ENCODE results near the gene TMA7. TPM values are rescaled to one million over a fixed set of nuclear protein-coding genes. Genes with fewer than 3 reads are reported as not detected.

The TMA7 gene
- total and polyA plus RNA-seq, 2 donors (not counting 3 experiments of a cell fraction or from before 2014, with no cell fraction given), result 137 to 306 TPM

GRCh38 chr3:48486952-48487351 is 46.9 kb downstream of the TMA7 start:
- H3K4me3 ChIP-seq (replicated peaks in 1 of 3; ENCODE audit: insufficient read depth in 1 of 3, low read depth in 1 of 3, low read length in 3 of 3), result no peak overlapping the region
- H3K9me1 ChIP-seq (replicated peaks; ENCODE audit: control insufficient read depth, extremely low read depth, insufficient read depth, low read length), result no peaks in the 10 kb centered on the region
- ChIA-PET CTCF (no interaction called here), POLR2A (no interaction called here)
- no peaks in the 10 kb centered on the region for H3K79me2 ChIP-seq (ENCODE audit: control insufficient read depth, insufficient read depth, low read length)
- no peak for TF ChIP-seq POLR2AphosphoS5 (IDR thresholded peaks at IDR 0.05; ENCODE audit: insufficient read depth, low read depth, low read length)
- TF ChIP-seq JUN (IDR thresholded peaks at IDR 0.05; ENCODE audit: borderline replicate concordance, insufficient read depth, insufficient read length, low read depth), result no peak
- no peak for DNase-seq (ENCODE audit: low read depth, low spot score)
- intact Hi-C loops (cut with micrococcal nuclease), result no loop called here
- H3K9me3 ChIP-seq (replicated peaks; ENCODE audit: control insufficient read depth, insufficient read depth, low read length), result no peaks in the 10 kb centered on the region
- H3K4me1 ChIP-seq (ENCODE audit: control insufficient read depth, extremely low read depth, insufficient read depth, low read length), result no peaks in the 10 kb centered on the region
- no peaks in the 10 kb centered on the region for H3K27me3 ChIP-seq (ENCODE audit: control insufficient read depth in 2 of 2, insufficient read depth in 2 of 2, low read length in 2 of 2)
- no TSS peak for BruUV-seq (replicated peaks)
- peak; percentile 55 for FAIRE-seq
- no peak overlapping the region for H3K4me2 ChIP-seq (ENCODE audit: insufficient read depth, low read length)
- H3K27ac ChIP-seq (ENCODE audit: insufficient read depth, low read depth, low read length), result no peak overlapping the region
- H3K36me3 ChIP-seq (ENCODE audit: control insufficient read depth in 2 of 2, extremely low read depth in 1 of 2, insufficient read depth in 2 of 2, low read length in 2 of 2), result peaks cover 0 to 4% of the 10 kb centered on the region in 2 experiments
- no peak overlapping the region for H3K9ac ChIP-seq (replicated peaks; ENCODE audit: extremely low read depth, insufficient read depth, low read length)
- H2AFZ ChIP-seq (ENCODE audit: low read depth, low read length), result no peak overlapping the region
- dilution Hi-C loops (cut with MboI; ENCODE audit: extremely low pct_ligation_motif_present, low sequenced_read_pairs), result no loop called here
- no peaks in the 10 kb centered on the region for H4K20me1 ChIP-seq (replicated peaks; ENCODE audit: control insufficient read depth, extremely low read depth, insufficient read depth, low read length)

DNA sequence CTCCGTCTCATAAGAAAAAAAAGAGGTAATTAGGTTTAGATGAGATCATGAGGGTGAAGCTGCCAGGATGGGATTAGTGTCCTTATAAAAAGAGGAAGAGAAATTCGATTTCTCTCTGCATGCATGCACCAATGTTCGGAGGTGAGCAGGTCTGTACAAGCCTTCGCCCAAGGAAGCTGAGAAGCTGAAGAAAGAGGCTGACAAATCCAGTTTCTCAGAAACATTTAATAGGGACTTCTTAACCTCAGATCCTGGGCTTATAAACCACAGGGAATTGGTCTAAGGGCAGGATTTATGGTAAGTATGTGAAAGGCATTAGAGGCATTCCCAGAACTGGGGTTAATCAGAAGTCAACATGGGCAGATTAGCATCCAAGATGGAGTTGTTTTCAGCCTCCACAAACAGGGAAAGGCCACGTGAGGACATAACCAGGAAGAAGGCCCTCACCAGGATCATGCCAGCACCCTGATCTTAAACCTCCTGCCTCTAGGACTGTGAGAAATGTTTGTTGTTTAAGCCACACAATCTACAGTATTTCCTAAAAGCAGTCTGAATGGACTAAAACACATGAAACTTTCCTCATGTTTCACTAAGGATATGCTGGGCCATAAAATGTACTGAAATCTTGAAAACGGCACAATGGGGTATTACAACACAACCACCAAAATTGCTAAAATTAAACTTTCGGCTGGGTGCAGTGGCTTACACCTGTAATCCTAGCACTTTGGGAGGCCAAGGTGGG is 52.6 kb downstream of the TMA7 start:
- Histone ChIP-seq H3K4me2 (ENCODE audit: insufficient read depth, low read length) (no peak overlapping the region), H3K27me3 (ENCODE audit: control insufficient read depth in 2 of 2, insufficient read depth in 2 of 2, low read length in 2 of 2) (no peaks in the 10 kb centered on the region), H4K20me1 (replicated peaks; ENCODE audit: control insufficient read depth, extremely low read depth, insufficient read depth, low read length) (no peaks in the 10 kb centered on the region), H2AFZ (ENCODE audit: low read depth, low read length) (no peak overlapping the region), H3K27ac (ENCODE audit: insufficient read depth, low read depth, low read length) (no peak overlapping the region), H3K9me1 (replicated peaks; ENCODE audit: control insufficient read depth, extremely low read depth, insufficient read depth, low read length) (no peaks in the 10 kb centered on the region), H3K9ac (replicated peaks; ENCODE audit: extremely low read depth, insufficient read depth, low read length) (no peak overlapping the region), H3K4me3 (replicated peaks in 1 of 3; ENCODE audit: insufficient read depth in 1 of 3, low read depth in 1 of 3, low read length in 3 of 3) (no peak overlapping the region), H3K9me3 (replicated peaks; ENCODE audit: control insufficient read depth, insufficient read depth, low read length) (no peaks in the 10 kb centered on the region), H3K79me2 (ENCODE audit: control insufficient read depth, insufficient read depth, low read length) (no peaks in the 10 kb centered on the region), H3K4me1 (ENCODE audit: control insufficient read depth, extremely low read depth, insufficient read depth, low read length) (no peaks in the 10 kb centered on the region), H3K36me3 (ENCODE audit: control insufficient read depth in 2 of 2, extremely low read depth in 1 of 2, insufficient read depth in 2 of 2, low read length in 2 of 2) (peaks cover 0 to 4% of the 10 kb centered on the region in 2 experiments)
- intact Hi-C loops (cut with micrococcal nuclease) (no loop called here), dilution Hi-C loops (cut with MboI; ENCODE audit: extremely low pct_ligation_motif_present, low sequenced_read_pairs) (no loop called here)
- no peak for FAIRE-seq
- ChIA-PET POLR2A (no interaction called here), CTCF (no interaction called here)
- TF ChIP-seq GATA2 (IDR thresholded peaks at IDR 0.05; ENCODE audit: insufficient read depth, insufficient read length, low read depth, low read length) (no peak), FOS (IDR thresholded peaks at IDR 0.05; ENCODE audit: borderline replicate concordance, insufficient read depth, low read length) (no peak), EZH2 (IDR thresholded peaks at IDR 0.05; ENCODE audit: borderline replicate concordance, low read depth, low read length, severe bottlenecking) (no peak), POLR2A (IDR thresholded peaks at IDR 0.05; ENCODE audit: low read depth, low read length) (no peak), MAX (IDR thresholded peaks at IDR 0.05; ENCODE audit: insufficient read depth, insufficient read length) (no peak), JUN (IDR thresholded peaks at IDR 0.05; ENCODE audit: borderline replicate concordance, insufficient read depth, insufficient read length, low read depth) (no peak), MYC (IDR thresholded peaks at IDR 0.05; ENCODE audit: low read depth, low read length) (no peak), POLR2AphosphoS5 (IDR thresholded peaks at IDR 0.05; ENCODE audit: insufficient read depth, low read depth, low read length) (no peak)
- TF ChIP-seq, protein P1, sequence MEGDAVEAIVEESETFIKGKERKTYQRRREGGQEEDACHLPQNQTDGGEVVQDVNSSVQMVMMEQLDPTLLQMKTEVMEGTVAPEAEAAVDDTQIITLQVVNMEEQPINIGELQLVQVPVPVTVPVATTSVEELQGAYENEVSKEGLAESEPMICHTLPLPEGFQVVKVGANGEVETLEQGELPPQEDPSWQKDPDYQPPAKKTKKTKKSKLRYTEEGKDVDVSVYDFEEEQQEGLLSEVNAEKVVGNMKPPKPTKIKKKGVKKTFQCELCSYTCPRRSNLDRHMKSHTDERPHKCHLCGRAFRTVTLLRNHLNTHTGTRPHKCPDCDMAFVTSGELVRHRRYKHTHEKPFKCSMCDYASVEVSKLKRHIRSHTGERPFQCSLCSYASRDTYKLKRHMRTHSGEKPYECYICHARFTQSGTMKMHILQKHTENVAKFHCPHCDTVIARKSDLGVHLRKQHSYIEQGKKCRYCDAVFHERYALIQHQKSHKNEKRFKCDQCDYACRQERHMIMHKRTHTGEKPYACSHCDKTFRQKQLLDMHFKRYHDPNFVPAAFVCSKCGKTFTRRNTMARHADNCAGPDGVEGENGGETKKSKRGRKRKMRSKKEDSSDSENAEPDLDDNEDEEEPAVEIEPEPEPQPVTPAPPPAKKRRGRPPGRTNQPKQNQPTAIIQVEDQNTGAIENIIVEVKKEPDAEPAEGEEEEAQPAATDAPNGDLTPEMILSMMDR (IDR thresholded peaks at IDR 0.05; ENCODE audit: extremely low read depth in 1 of 2, insufficient read depth in 1 of 2, low read depth in 1 of 2, low read length in 2 of 2), result no peak
- no TSS peak for BruUV-seq (replicated peaks)
- DNase-seq (ENCODE audit: low read depth, low spot score), result no peak

All from endothelial cell of umbilical vein (primary cell).